A549 (cell line): ENCODE results near the gene ARHGAP28. TPM values are rescaled to one million over a fixed set of nuclear protein-coding genes. Genes with fewer than 3 reads are reported as not detected.

Experiments used
- ATAC-seq, 2 experiments: fragments of 200-7000 bp in 1 of 2; fragments of >200 bp in 1 of 2; cut with Nextera tagmentation in 1 of 2; cut with Tn5 transposase in 1 of 2; 3 replicates each; pipeline versions ENCODE4 v1.8.0 to v1.9.1; 2018 to 2020; ENCODE audit warnings: mild to moderate bottlenecking in 1 of 2, moderate library complexity in 1 of 2
- CTCF ChIA-PET: fragments of 300-600 bp; sonication (Branson Sonifier 250); formaldehyde crosslinking; extraction: SDS; loops from one replicate; lab custom pipeline; 2021; ENCODE audit warnings: antibody characterized with exemption, inconsistent platforms; lab: Yijun Ruan, JAX
- POLR2A ChIA-PET: fragments of 350-600 bp; formaldehyde crosslinking; extraction: SDS; loops from one replicate; lab custom pipeline; 2021; ENCODE audit warnings: antibody characterized with exemption, inconsistent platforms; lab: Yijun Ruan, JAX
- DNase-seq, 2 experiments: peaks; one replicate each; pipeline versions ENCODE4 v3.0.0 to v3.0.0-alpha.2; 2011 to 2016; ENCODE audit warnings: low read depth in 1 of 2, low spot score in 1 of 2
- FAIRE-seq: peaks from 2 replicates; lab custom pipeline; 2011; peaks lifted over from hg19 to GRCh38; lab: Jason Lieb, UNC
- H3K27ac ChIP-seq, 2 experiments: fragments of >200 bp; sonication (Bioruptor Twin); formaldehyde crosslinking; 3 replicates each; pipeline ENCODE4 v1.5.1; 2016 to 2017
- H3K4me1 ChIP-seq: fragments of >200 bp; sonication (Bioruptor Twin); formaldehyde crosslinking; 3 replicates; pipeline ENCODE4 v1.6.1; 2016
- H3K4me2 ChIP-seq: fragments of >200 bp; sonication (Bioruptor Twin); formaldehyde crosslinking; 3 replicates; pipeline ENCODE4 v1.6.1; 2016
- H3K4me3 ChIP-seq: fragments of >200 bp; sonication (Bioruptor Twin); formaldehyde crosslinking; 3 replicates; pipeline ENCODE4 v1.5.1; 2016
- H3K9me3 ChIP-seq: fragments of >200 bp; sonication (Bioruptor Twin); formaldehyde crosslinking; 3 replicates; pipeline ENCODE4 v1.6.1; 2016
- ATOH8 ChIP-seq: fragments of 250-450 bp; sonication (Bioruptor Pico); IDR thresholded peaks from 2 replicates; pipeline ENCODE4 v1.5.0; 2020; ENCODE audit warnings: low read depth, mild to moderate bottlenecking, moderate library complexity
- BCL3 ChIP-seq: fragments of >200 bp; sonication (Bioruptor Twin); formaldehyde crosslinking; IDR thresholded peaks from 3 replicates; pipeline ENCODE4 v1.6.1; 2016
- BHLHE40 ChIP-seq: IDR thresholded peaks from 2 replicates; pipeline ENCODE4 v1.6.1; 2012; ENCODE audit warnings: low read depth, low read length, inconsistent platforms
- CBX8 ChIP-seq: fragments of 200-600 bp; sonication (generic); IDR thresholded peaks from 2 replicates; pipeline ENCODE4 v1.6.1; 2016
- CEBPB ChIP-seq, 2 experiments: fragments of >200 bp in 1 of 2; sonication (Bioruptor Twin) in 1 of 2; formaldehyde crosslinking in 1 of 2; IDR thresholded peaks; 2 replicates each; pipeline ENCODE4 v1.6.1; 2012 to 2016
- CHD4 ChIP-seq: fragments of 200-600 bp; sonication (generic); IDR thresholded peaks from 2 replicates; pipeline ENCODE4 v1.6.1; 2016; ENCODE audit warnings: antibody characterized with exemption, mild to moderate bottlenecking, borderline replicate concordance
- EHF ChIP-seq: fragments of 250-450 bp; sonication (Bioruptor Pico); IDR thresholded peaks from 2 replicates; pipeline ENCODE4 v1.5.0; 2020; ENCODE audit warnings: mild to moderate bottlenecking
- HMGXB4 ChIP-seq: fragments of 250-450 bp; sonication (Bioruptor Pico); IDR thresholded peaks from 2 replicates; pipeline ENCODE4 v1.5.0; 2021; ENCODE audit warnings: mild to moderate bottlenecking, moderate library complexity, borderline replicate concordance
- HOXB13 ChIP-seq: fragments of 250-450 bp; sonication (Bioruptor Pico); IDR thresholded peaks from 2 replicates; pipeline ENCODE4 v1.5.0; 2020; ENCODE audit warnings: low read depth, mild to moderate bottlenecking, moderate library complexity
- HOXB5 ChIP-seq: fragments of 250-450 bp; sonication (Bioruptor Pico); IDR thresholded peaks from 2 replicates; pipeline ENCODE4 v1.5.0; 2020; ENCODE audit warnings: mild to moderate bottlenecking, moderate library complexity
- MAFK ChIP-seq: fragments of 450-650 bp; IDR thresholded peaks from 2 replicates; pipeline ENCODE4 v1.6.1; 2014; ENCODE audit not compliant: partially characterized antibody
- NFE2L2 ChIP-seq: fragments of 150-350 bp; conservative IDR thresholded peaks from 2 replicates; pipeline ENCODE4 v1.6.1; 2014; ENCODE audit warnings: low read length
- NPAS2 ChIP-seq: fragments of 250-450 bp; sonication (Bioruptor Pico); IDR thresholded peaks from 2 replicates; pipeline ENCODE4 v1.8.0; 2022; ENCODE audit warnings: mild to moderate bottlenecking, moderate library complexity, borderline replicate concordance
- NR3C1 ChIP-seq: fragments of >200 bp; sonication (Bioruptor Twin); formaldehyde crosslinking; IDR thresholded peaks from 3 replicates; pipeline ENCODE4 v1.6.1; 2017
- PBX3 ChIP-seq: IDR thresholded peaks from 2 replicates; pipeline ENCODE4 v1.6.1; 2012
- ZNF302 ChIP-seq: fragments of 250-450 bp; sonication (Bioruptor Pico); IDR thresholded peaks from 2 replicates; pipeline ENCODE4 v1.9.0; 2021; ENCODE audit warnings: inconsistent platforms, mild to moderate bottlenecking, moderate library complexity
- WGBS: methylation state at CpG from one replicate; pipeline ENCODE4 v1.1.6; 2017; ENCODE audit errors: missing lambda C conversion rate; 5-methylcytosine and 5-hydroxymethylcytosine counted together
- polyA plus RNA-seq, 4 experiments: library from polyadenylated mRNA; depleted of rRNA in 3 of 4; stranded (reverse); fragments of >200 nt; fragmentation: RNase III in 1 of 4; extraction: RNeasy Plus Mini Kit Qiagen cat#74134 plus additional on column Dnase treatment in 1 of 4; gene quantifications; 2 replicates in 3 of 4; 3 replicates in 1 of 4; pipeline ENCODE4 v1.2.3, GENCODE V29; 2011 to 2017
- TF ChIP-seq, protein P1 (sequence below): fragments of 150-350 bp; IDR thresholded peaks from 2 replicates; pipeline ENCODE4 v1.6.1; 2014; ENCODE audit warnings: low read depth, mild to moderate bottlenecking, low read length

Gene ARHGAP28
- polyA plus RNA-seq, 2 of the 4 experiments (the other 2 are of a cell fraction) = 0.13 to 0.17 TPM

DNA sequence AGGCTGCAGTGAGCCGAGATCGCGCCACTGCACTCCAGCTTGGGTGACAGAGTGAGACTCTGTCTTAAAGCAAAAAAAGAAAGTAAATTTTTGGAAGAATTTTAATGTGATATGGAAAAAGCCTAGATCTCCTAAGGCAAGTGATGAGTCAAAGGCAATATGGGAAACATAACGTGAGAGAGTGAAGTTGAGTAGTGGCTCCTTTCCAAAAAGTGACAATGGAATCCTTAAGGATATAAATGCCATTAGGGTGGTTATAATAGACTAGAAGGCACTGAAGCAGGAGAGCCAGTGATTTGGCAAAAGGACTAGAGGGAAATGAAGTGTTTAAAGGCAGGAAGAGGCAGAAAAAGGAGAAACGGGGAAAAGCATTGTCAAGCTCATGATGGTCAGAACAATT, 25.6 kb downstream of the ARHGAP28 start:
- TF ChIP-seq EHF (CRISPR knock-in tag) = no peak
- TF ChIP-seq, all 56 proteins: peak for 0
- DNase-seq (no peak), ATAC-seq (no peak), FAIRE-seq (no peak)
- Histone ChIP-seq H3K27ac (no peak overlapping the region), H3K4me3 (no peak overlapping the region), H3K9me3 (no peaks in the 10 kb centered on the region), H3K4me2 (no peak overlapping the region), H3K4me1 (no peaks in the 10 kb centered on the region)
- ChIA-PET POLR2A (no interaction called here), CTCF (interaction anchor here (0.5 to 1.9 kb wide), 3 partner anchors 12 to 411 kb away, joined by 3 to 4 read pairs (median 3); no protein-coding TSS in a partner anchor)
- whole genome bisulfite sequencing = 62% methylated on average over 5 of the region's 5 CpGs

DNA sequence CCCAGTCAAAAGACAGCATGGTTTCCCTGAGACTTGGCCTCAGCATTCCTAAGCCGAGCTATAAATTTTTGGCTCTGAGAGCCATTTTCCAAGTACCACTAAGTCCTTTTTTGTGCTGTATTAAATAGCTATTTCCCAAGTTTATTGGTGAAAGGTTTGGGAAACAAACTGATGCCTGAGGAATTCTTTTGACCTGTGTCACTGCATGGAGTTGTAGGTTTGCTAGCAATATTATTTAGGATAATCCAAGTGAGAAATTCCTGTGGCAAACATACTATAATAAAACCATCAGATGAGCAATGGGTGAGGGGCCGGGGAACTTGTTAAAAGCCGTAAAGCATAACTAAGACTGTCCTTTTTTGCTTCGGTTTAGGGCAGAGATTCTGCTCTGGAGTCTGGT, 28.4 kb downstream of the ARHGAP28 start:
- Histone ChIP-seq H3K9me3 (no peaks in the 10 kb centered on the region), H3K4me1 (no peaks in the 10 kb centered on the region), H3K27ac (no peak overlapping the region), H3K4me2 (no peak overlapping the region), H3K4me3 (no peak overlapping the region)
- ATAC-seq (no peak), FAIRE-seq (no peak), DNase-seq (no peak)
- TF ChIP-seq NFE2L2 = no peak
- TF ChIP-seq PBX3 = no peak
- TF ChIP-seq BCL3 = no peak
- CTCF ChIA-PET = no interaction called here
- WGBS = 33% methylated on average over 4 of the region's 4 CpGs
- POLR2A ChIA-PET = no interaction called here

DNA sequence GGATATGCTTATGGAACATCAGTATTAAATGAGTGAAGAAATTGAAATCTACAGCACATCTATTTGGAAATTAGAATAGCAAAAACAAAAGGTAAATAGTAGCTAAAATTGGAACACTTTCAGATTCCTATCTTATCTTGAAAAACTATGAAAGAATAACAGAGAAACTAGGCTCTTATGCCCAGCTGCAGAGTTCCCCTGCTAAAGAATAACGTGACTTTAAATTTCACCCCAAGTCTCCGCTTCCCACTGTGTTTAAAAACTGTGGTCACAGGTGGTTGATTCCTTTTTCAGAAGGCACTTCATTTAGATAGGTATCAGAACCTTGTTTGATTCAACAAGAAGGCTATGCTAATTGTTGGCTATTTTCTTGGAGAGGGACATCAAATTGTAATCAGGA, 30.1 kb downstream of the ARHGAP28 start:
- WGBS = 12% methylated on average over 2 of the region's 2 CpGs
- Histone ChIP-seq H3K27ac (no peak overlapping the region), H3K4me3 (no peak overlapping the region), H3K4me2 (no peak overlapping the region), H3K4me1 (no peaks in the 10 kb centered on the region), H3K9me3 (no peaks in the 10 kb centered on the region)
- ATAC-seq (no peak), DNase-seq (no peak), FAIRE-seq (no peak)
- POLR2A ChIA-PET = no interaction called here
- CTCF ChIA-PET = no interaction called here
- no peak for TF ChIP-seq CHD4
- no peak for TF ChIP-seq NR3C1
- no peak for TF ChIP-seq CBX8
- no peak for TF ChIP-seq HOXB13
- TF ChIP-seq ZNF302 (CRISPR knock-in tag) = no peak
- no peak for TF ChIP-seq HMGXB4
- no peak for TF ChIP-seq MAFK
- TF ChIP-seq BHLHE40 = no peak
- TF ChIP-seq ATOH8 = no peak
- TF ChIP-seq, all 56 proteins: peak for 0

- H3K4me3 ChIP-seq = no peak overlapping the region
- no peak for ATAC-seq
- POLR2A ChIA-PET = no interaction called here
- H3K4me1 ChIP-seq = no peaks in the 10 kb centered on the region
- CTCF ChIA-PET = no interaction called here
- TF ChIP-seq BHLHE40 (no peak), CEBPB (IDR thresholded peaks at IDR 0.05) (no peak), HOXB5 (CRISPR knock-in tag) (no peak), NPAS2 (no peak)
- TF ChIP-seq, protein P1, sequence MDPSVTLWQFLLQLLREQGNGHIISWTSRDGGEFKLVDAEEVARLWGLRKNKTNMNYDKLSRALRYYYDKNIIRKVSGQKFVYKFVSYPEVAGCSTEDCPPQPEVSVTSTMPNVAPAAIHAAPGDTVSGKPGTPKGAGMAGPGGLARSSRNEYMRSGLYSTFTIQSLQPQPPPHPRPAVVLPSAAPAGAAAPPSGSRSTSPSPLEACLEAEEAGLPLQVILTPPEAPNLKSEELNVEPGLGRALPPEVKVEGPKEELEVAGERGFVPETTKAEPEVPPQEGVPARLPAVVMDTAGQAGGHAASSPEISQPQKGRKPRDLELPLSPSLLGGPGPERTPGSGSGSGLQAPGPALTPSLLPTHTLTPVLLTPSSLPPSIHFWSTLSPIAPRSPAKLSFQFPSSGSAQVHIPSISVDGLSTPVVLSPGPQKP = no peak
- no peaks in the 10 kb centered on the region for H3K9me3 ChIP-seq
- no peak for DNase-seq
- WGBS = 52% methylated on average over 6 of the region's 6 CpGs
- no peak overlapping the region for H3K27ac ChIP-seq
- FAIRE-seq = no peak
- H3K4me2 ChIP-seq = no peak overlapping the region
Observed at GRCh38 chr18:6763524-6763923, 34.0 kb downstream of the ARHGAP28 start.
